NCI-H2029 (cell line): ENCODE results near the gene SLIRP.
"Not testable (repeated sequence)": the region's sequence is repeated elsewhere in the genome, so short reads cannot be mapped to it uniquely, and the experiment has no call there.

Experiments used
- DNase-seq: peaks from one replicate; lab custom pipeline; 2025; lab: John Stamatoyannopoulos, UW

The SLIRP gene

GRCh38 chr14:77707724-77708408 lies at the start of gene SLIRP, which contains the start of gene ALKBH1:
Gene SLIRP, plus strand, starts transcription at chr14:77708103. Its CDS starts 9 bp downstream, at chr14:77708112.
Gene ALKBH1, minus strand, starts transcription at chr14:77708023. Its CDS starts 19 bp downstream, at chr14:77708004.
- peak; percentile 70 for DNase-seq

- no peak for DNase-seq
Observed at GRCh38 chr14:77659831-77660230, 48.1 kb upstream of the SLIRP start.

GRCh38 chr14:77660754-77661153 lies 47.1 kb upstream of the SLIRP start:
- DNase-seq, result no peak

GRCh38 chr14:77661562-77661961 lies 46.3 kb upstream of the SLIRP start:
- DNase-seq, result not testable (repeated sequence)

- no peak for DNase-seq
Observed at GRCh38 chr14:77663293-77663692, 44.6 kb upstream of the SLIRP start.

- DNase-seq, result no peak
Observed at GRCh38 chr14:77667331-77667730, 40.6 kb upstream of the SLIRP start.

GRCh38 chr14:77673193-77673592 lies 34.7 kb upstream of the SLIRP start:
- DNase-seq, result no peak

- no peak for DNase-seq
Observed at GRCh38 chr14:77674931-77675330, 33.0 kb upstream of the SLIRP start.

GRCh38 chr14:77681196-77682157 lies 26.4 kb upstream of the SLIRP start:
- DNase-seq, result peak; percentile 7

GRCh38 chr14:77682158-77682553 lies 25.7 kb upstream of the SLIRP start:
- no peak for DNase-seq

GRCh38 chr14:77691259-77691658 lies 16.6 kb upstream of the SLIRP start:
- no peak for DNase-seq

- DNase-seq, result no peak
Observed at GRCh38 chr14:77707355-77707723, 564 bp upstream of the SLIRP start.

- no peak for DNase-seq
Observed at GRCh38 chr14:77708749-77709148, 846 bp downstream of the SLIRP start.

GRCh38 chr14:77709412-77709811 lies 1.5 kb downstream of the SLIRP start:
- no peak for DNase-seq

GRCh38 chr14:77710364-77710763 lies 2.5 kb downstream of the SLIRP start:
- DNase-seq, result no peak

GRCh38 chr14:77714926-77715325 lies 7.0 kb downstream of the SLIRP start:
- DNase-seq, result no peak

GRCh38 chr14:77717608-77718305 lies 9.9 kb downstream of the SLIRP start:
- no peak for DNase-seq

- no peak for DNase-seq
Observed at GRCh38 chr14:77721437-77721836, 13.5 kb downstream of the SLIRP start.

GRCh38 chr14:77722301-77722700 lies 14.4 kb downstream of the SLIRP start:
- no peak for DNase-seq

- no peak for DNase-seq
Observed at GRCh38 chr14:77730976-77731497, 23.1 kb downstream of the SLIRP start.

GRCh38 chr14:77738559-77739250 lies 30.8 kb downstream of the SLIRP start:
- no peak for DNase-seq

GRCh38 chr14:77741438-77741837 lies 33.5 kb downstream of the SLIRP start:
- DNase-seq, result no peak
